Middle frontal gyrus (tissue), 1 donor: ENCODE results near the gene KDM5B.
"Not testable (repeated sequence)": the region's sequence is repeated elsewhere in the genome, so short reads cannot be mapped to it uniquely, and the experiment has no call there.

Experiments
- DNase-seq: peaks from one replicate; pipeline ENCODE4 v3.0.0-alpha.2; 2015; ENCODE audit warnings: low spot score; ENCODE audit errors: extremely low spot score

The KDM5B gene

GRCh38 chr1:202812176-202813026 lies 4.2 kb upstream of the KDM5B start:
- no peak for DNase-seq

GRCh38 chr1:202811296-202812175 lies 3.3 kb upstream of the KDM5B start:
- DNase-seq: no peak

- peak; percentile 93 for DNase-seq
Measured at GRCh38 chr1:202810615-202811295, 2.5 kb upstream of the KDM5B start, which contains the start of gene PCAT6. TSS of gene PCAT6 (plus strand) at chr1:202810954.

GRCh38 chr1:202810193-202810614 lies 2.0 kb upstream of the KDM5B start:
- no peak for DNase-seq

GRCh38 chr1:202809597-202810159 lies 1.5 kb upstream of the KDM5B start:
- no peak for DNase-seq

GRCh38 chr1:202807451-202807925 lies 733 bp downstream of the KDM5B start:
- DNase-seq: no peak

GRCh38 chr1:202806845-202807450 lies 1.3 kb downstream of the KDM5B start:
- no peak for DNase-seq

- no peak for DNase-seq
Measured at GRCh38 chr1:202805886-202806844, 2.1 kb downstream of the KDM5B start.

- no peak for DNase-seq
Measured at GRCh38 chr1:202804126-202804525, 4.1 kb downstream of the KDM5B start.

GRCh38 chr1:202802998-202803932 lies 5.0 kb downstream of the KDM5B start:
- DNase-seq: no peak

- no peak for DNase-seq
Measured at GRCh38 chr1:202802034-202802433, 6.2 kb downstream of the KDM5B start.

GRCh38 chr1:202801175-202801574 lies 7.0 kb downstream of the KDM5B start:
- DNase-seq: no peak

GRCh38 chr1:202800742-202801141 lies 7.5 kb downstream of the KDM5B start:
- DNase-seq: no peak

- DNase-seq: no peak
Measured at GRCh38 chr1:202798792-202799331, 9.4 kb downstream of the KDM5B start.

GRCh38 chr1:202798260-202798659 lies 10.0 kb downstream of the KDM5B start:
- no peak for DNase-seq

GRCh38 chr1:202796670-202797069 lies 11.6 kb downstream of the KDM5B start:
- no peak for DNase-seq

GRCh38 chr1:202794931-202795330 lies 13.3 kb downstream of the KDM5B start:
- not testable (repeated sequence) for DNase-seq
